SIG-M5 treated with dmso at 0.1 percent for 504 hours (cell line): ENCODE results near the gene TCF7.

Source experiments
- DNase-seq: peaks from one replicate; lab custom pipeline; 2025; ENCODE audit not compliant: unreplicated experiment; lab: John Stamatoyannopoulos, UW

Gene TCF7

GRCh38 chr5:134112726-134113362 is 1.6 kb upstream of the TCF7 start:
- no peak for DNase-seq

- DNase-seq = no peak
Observed at GRCh38 chr5:134113363-134113889, 1.1 kb upstream of the TCF7 start.

GRCh38 chr5:134114886-134115805 is 665 bp downstream of the TCF7 start:
- no peak for DNase-seq

GRCh38 chr5:134115806-134116175 is 1.3 kb downstream of the TCF7 start:
- DNase-seq = no peak

GRCh38 chr5:134116286-134116685 is 1.8 kb downstream of the TCF7 start:
- DNase-seq = no peak

GRCh38 chr5:134116789-134117761 is 2.6 kb downstream of the TCF7 start:
- DNase-seq = no peak

GRCh38 chr5:134118212-134118835 is 3.8 kb downstream of the TCF7 start:
- DNase-seq = no peak

GRCh38 chr5:134119720-134120119 is 5.2 kb downstream of the TCF7 start:
- DNase-seq = no peak

- DNase-seq = no peak
Observed at GRCh38 chr5:134120386-134121138, 6.1 kb downstream of the TCF7 start.

- no peak for DNase-seq
Observed at GRCh38 chr5:134122530-134122929, 8.0 kb downstream of the TCF7 start.

- DNase-seq = no peak
Observed at GRCh38 chr5:134123360-134123759, 8.9 kb downstream of the TCF7 start.

- DNase-seq = no peak
Observed at GRCh38 chr5:134124289-134125038, 10.0 kb downstream of the TCF7 start.

- no peak for DNase-seq
Observed at GRCh38 chr5:134125039-134126015, 10.8 kb downstream of the TCF7 start.

- DNase-seq = no peak
Observed at GRCh38 chr5:134127376-134127861, 12.9 kb downstream of the TCF7 start.

GRCh38 chr5:134127988-134128647 is 13.6 kb downstream of the TCF7 start:
- DNase-seq = no peak

GRCh38 chr5:134128648-134128995 is 14.1 kb downstream of the TCF7 start:
- DNase-seq = no peak
